ENCODE results near the gene SULF2. TPM values are rescaled to one million over a fixed set of nuclear protein-coding genes. Genes with fewer than 3 reads are reported as not detected.

Gene SULF2
- total RNA-seq, 2 experiments from 2014 or later = 0.17 to 0.34 TPM

DNA sequence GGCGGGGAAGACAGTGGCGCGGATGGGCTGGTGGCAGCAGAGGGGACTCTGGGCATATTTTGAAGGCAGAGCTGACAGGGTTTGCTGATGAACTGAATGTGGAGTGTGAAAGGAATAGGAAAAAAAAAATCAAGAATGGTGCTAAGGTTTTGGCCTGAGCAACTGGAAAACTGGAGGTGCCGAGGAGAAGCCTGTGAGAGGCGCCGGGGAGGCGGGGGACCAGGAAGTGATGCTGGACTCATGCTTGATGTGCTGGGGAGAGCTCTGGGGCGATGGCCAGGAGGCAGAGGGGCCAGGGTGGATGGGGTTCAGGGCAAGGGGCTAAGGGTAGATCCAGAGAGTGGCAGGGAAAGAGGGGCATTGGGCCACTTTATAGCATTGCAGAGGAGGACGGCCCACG is 55.8 kb downstream of the SULF2 start:
- Mint-ChIP-seq H3K27ac (peak overlapping the region; percentile 14), H3K4me3 (no peak overlapping the region), H3K4me1 (ENCODE audit: low read depth) (peaks cover 22% of the 10 kb centered on the region), H3K27me3 (no peaks in the 10 kb centered on the region), H3K9me3 (no peaks in the 10 kb centered on the region), H3K36me3 (no peaks in the 10 kb centered on the region)
- intact Hi-C loops (cut with micrococcal nuclease) = loop anchor here (5.0 kb wide), 1 partner anchor 52 kb away; no protein-coding TSS in a partner anchor
- POLR2A ChIA-PET = no interaction called here
- CTCF ChIA-PET = interaction anchor here (0.7 to 1.3 kb wide), 2 partner anchors 891 to 908 kb away, joined by 3 to 4 read pairs; no protein-coding TSS in a partner anchor
- DNase-seq = no peak

DNA sequence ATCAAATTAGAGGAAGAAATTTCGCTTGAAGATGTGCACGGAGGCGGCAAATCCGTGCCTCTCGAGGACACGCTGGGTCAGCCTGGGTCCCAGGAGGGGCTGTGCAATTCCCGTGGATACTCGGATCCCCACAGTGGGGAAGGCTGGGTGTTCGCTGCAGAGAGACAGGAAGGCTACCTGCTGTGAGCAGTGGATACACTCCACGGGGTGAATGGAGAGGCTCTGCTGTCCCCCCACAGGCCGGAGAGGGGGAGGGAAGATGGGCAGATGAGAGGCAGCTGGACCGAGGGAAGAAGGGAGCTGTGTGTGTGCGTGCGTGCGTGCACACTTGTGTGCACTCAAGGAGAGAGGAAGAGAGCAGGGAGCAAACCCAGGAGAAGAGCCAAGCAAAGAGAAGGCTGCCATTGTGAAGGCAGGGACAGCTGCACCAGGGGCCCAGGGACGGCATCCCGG is 57.3 kb downstream of the SULF2 start:
- DNase-seq = no peak
- Mint-ChIP-seq H3K9me3 (no peaks in the 10 kb centered on the region), H3K36me3 (no peaks in the 10 kb centered on the region), H3K4me3 (peak overlapping the region; percentile 61), H3K27ac (peak overlapping the region; percentile 87), H3K27me3 (no peaks in the 10 kb centered on the region), H3K4me1 (ENCODE audit: low read depth) (peaks cover 22% of the 10 kb centered on the region)
- ChIA-PET POLR2A (interaction anchor here (0.7 kb wide), 1 partner anchor 587 kb away, joined by 3 read pairs; no protein-coding TSS in a partner anchor), CTCF (interaction anchor here (0.6 to 3.3 kb wide), 4 partner anchors 50 to 907 kb away, joined by 3 to 19 read pairs (median 4); no protein-coding TSS in a partner anchor)
- intact Hi-C loops (cut with micrococcal nuclease) = loop anchor here (5.0 kb wide), 1 partner anchor 51 kb away; no protein-coding TSS in a partner anchor

DNA sequence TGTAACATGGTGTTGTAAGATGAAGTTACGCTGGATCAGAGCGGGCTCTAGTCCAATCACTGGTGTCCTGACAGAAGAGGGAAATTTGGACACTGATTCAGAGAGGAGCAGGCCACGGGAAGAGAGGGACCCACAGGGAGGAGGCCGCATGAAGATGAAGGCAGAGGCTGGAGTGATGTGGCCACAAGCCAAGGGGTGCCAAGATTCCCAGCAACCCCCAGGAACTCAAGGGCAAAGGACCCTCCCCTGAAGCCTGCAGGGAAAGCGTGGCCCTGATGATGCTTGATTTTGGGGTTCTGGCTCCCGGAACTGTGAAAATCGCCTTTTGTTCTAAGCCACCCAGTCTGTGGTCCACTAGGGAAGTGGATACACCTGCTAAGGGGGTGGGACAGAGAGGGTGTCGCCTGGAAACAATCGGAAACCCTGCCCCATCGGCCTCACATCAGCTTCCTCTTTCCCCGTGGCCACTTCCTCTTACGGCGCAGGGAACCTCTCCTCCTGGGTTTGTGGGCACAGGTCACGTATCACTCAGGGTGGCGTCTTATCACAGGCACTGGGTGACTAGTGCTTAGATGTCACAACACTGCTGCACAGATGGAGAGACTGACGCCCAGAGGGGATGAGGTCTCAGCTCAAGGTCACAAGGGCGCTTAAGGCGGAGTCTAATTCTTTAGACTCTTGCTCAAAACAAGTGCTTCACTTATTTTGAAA is 58.0 kb downstream of the SULF2 start:
- no peaks in the 10 kb centered on the region for H3K36me3 Mint-ChIP-seq
- CTCF ChIA-PET = interaction anchor here (0.6 to 3.3 kb wide), 7 partner anchors 11 to 907 kb away, joined by 3 to 19 read pairs (median 3); no protein-coding TSS in a partner anchor
- H3K4me1 Mint-ChIP-seq (ENCODE audit: low read depth) = peaks cover 22% of the 10 kb centered on the region

DNA sequence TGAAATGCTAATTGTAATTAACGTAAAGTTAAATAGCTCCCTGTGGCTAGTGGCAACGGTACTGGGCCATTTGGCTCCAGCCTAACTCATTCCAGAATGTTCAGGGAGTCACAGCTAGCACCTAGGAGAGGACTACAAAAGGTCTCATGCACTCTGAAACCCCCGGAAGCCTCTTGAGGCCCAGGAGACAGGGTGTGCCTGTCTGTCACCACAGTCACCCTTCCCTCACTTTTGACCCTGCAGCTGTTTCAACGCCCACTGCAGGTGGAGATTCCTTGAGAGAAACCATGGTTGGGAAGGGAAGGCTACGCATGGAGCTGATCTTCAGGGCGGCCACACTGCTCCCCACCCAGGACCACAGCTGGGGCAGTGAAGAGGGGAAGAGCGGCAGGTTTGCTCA is 58.6 kb downstream of the SULF2 start:
- H3K36me3 Mint-ChIP-seq = no peaks in the 10 kb centered on the region
- ChIA-PET CTCF (interaction anchor here (0.6 to 3.3 kb wide), 7 partner anchors 10 to 987 kb away, joined by 3 to 19 read pairs (median 3); no protein-coding TSS in a partner anchor), POLR2A (no interaction called here)
- no peaks in the 10 kb centered on the region for H3K9me3 Mint-ChIP-seq
- intact Hi-C loops (cut with micrococcal nuclease) = loop anchor here (5.0 kb wide), 1 partner anchor 49 kb away; no protein-coding TSS in a partner anchor
- no peaks in the 10 kb centered on the region for H3K27me3 Mint-ChIP-seq
- H3K4me1 Mint-ChIP-seq (ENCODE audit: low read depth) = peaks cover 22% of the 10 kb centered on the region
- no peak overlapping the region for H3K4me3 Mint-ChIP-seq
- peak overlapping the region; percentile 87 for H3K27ac Mint-ChIP-seq
- DNase-seq = no peak

More for the DNA sequence above, 58.0 kb downstream of the SULF2 start:
- no peaks in the 10 kb centered on the region for H3K27me3 Mint-ChIP-seq
- H3K27ac Mint-ChIP-seq = peak overlapping the region; percentile 87
- POLR2A ChIA-PET = no interaction called here
- peak overlapping the region; percentile 61 for H3K4me3 Mint-ChIP-seq
- intact Hi-C loops (cut with micrococcal nuclease) = loop anchor here (5.0 kb wide), 1 partner anchor 50 kb away; no protein-coding TSS in a partner anchor
- H3K9me3 Mint-ChIP-seq = no peaks in the 10 kb centered on the region
- peak; percentile 88 for DNase-seq

DNA sequence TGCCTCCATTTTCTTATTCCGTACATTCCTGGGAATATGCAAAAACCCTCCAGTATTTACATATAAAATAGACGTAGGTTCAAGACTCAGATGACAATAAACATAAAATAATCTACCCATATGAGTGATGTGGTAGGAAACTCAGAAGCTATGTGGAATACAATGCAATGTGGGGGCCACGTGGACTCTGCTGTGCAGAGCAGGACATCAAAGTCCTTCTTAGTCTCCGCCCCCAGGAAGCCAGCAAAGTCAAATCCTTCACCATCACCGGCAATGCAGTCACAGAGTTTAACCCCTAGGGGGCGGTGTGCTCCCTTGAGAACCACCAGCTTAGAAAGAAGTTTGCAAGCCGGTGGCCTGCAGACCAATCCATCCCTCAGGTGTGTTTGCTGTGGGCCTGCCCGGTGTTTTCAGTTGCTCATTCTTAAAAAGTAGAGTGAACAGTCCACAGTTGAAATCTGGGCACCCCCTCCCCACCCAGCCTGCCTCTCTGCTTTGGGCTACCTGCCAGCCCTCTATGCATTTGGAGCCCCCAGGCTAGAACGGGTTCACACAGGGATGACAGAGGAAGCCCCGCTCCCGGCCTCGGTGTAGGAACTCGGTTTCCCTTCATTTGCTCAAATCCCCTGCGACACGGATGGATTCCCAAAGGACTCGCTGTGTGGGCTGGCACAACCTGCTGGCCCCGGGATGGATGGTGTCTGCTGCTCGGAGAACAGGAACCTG is 59.9 kb downstream of the SULF2 start:
- ChIA-PET CTCF (interaction anchor here (0.6 to 1.8 kb wide), 15 partner anchors 9 to 902 kb away, joined by 3 to 14 read pairs (median 3); no protein-coding TSS in a partner anchor), POLR2A (interaction anchor here (0.6 kb wide), 1 partner anchor 8 kb away, joined by 5 read pairs; no protein-coding TSS in a partner anchor)
- Mint-ChIP-seq H3K36me3 (no peaks in the 10 kb centered on the region), H3K4me1 (ENCODE audit: low read depth) (peaks cover 22% of the 10 kb centered on the region), H3K27ac (no peak overlapping the region), H3K27me3 (no peaks in the 10 kb centered on the region), H3K4me3 (no peak overlapping the region), H3K9me3 (no peaks in the 10 kb centered on the region)
- intact Hi-C loops (cut with micrococcal nuclease) = loop anchor here (1.0 to 5.0 kb wide), 2 partner anchors 48 to 896 kb away; no protein-coding TSS in a partner anchor
- peak; percentile 90 for DNase-seq

DNA sequence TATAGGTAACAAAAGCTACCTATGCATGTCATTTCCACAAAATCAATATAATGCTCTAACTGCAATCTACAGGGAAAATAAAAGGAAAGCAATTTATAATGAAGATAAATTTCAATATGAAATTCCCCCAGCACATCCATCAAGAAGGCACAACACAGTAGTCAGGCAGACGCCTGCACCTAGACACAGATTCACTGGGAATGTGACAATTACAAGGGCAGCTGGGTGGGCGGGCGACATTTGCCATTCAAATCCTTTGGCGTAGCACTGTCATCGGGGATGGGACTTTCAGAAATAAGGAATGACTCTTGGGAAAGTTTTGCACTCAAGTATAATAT is 60.4 kb downstream of the SULF2 start:
- H3K27me3 Mint-ChIP-seq = no peaks in the 10 kb centered on the region
- peaks cover 22% of the 10 kb centered on the region for H3K4me1 Mint-ChIP-seq (ENCODE audit: low read depth)
- H3K27ac Mint-ChIP-seq = no peak overlapping the region
- intact Hi-C loops (cut with micrococcal nuclease) = loop anchor here (1.0 to 5.0 kb wide), 2 partner anchors 48 to 896 kb away; no protein-coding TSS in a partner anchor
- H3K9me3 Mint-ChIP-seq = no peaks in the 10 kb centered on the region
- no peak for DNase-seq
- ChIA-PET POLR2A (no interaction called here), CTCF (interaction anchor here (0.5 to 1.8 kb wide), 13 partner anchors 9 to 895 kb away, joined by 3 to 14 read pairs (median 4); no protein-coding TSS in a partner anchor)
- no peaks in the 10 kb centered on the region for H3K36me3 Mint-ChIP-seq
- H3K4me3 Mint-ChIP-seq = no peak overlapping the region

DNA sequence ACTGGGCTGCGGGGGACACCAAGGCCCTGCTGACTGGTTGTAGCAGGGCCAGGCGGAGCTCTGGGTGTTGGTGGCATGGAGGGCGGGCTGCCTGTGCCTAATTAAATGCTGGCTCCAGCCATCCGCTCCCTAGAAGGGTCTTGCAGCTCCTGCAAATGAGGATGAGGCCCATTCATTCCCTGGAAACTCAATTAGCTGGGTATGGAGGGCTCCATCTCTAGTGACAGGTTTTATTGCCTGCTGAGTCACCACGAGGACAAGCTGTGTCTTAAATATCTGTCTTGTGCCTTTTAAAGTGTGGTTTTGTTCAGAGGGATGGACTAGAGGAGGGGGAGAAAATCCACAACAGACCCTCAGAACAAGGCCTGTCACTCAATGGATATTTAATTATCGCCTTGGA is 60.9 kb downstream of the SULF2 start:
- Mint-ChIP-seq H3K9me3 (no peaks in the 10 kb centered on the region), H3K4me1 (ENCODE audit: low read depth) (peaks cover 22% of the 10 kb centered on the region), H3K27ac (no peak overlapping the region), H3K27me3 (no peaks in the 10 kb centered on the region), H3K36me3 (no peaks in the 10 kb centered on the region), H3K4me3 (no peak overlapping the region)
- CTCF ChIA-PET = interaction anchor here (0.5 to 1.8 kb wide), 7 partner anchors 10 to 896 kb away, joined by 3 to 14 read pairs (median 5); no protein-coding TSS in a partner anchor
- POLR2A ChIA-PET = no interaction called here
- intact Hi-C loops (cut with micrococcal nuclease) = no loop called here
- no peak for DNase-seq

DNA sequence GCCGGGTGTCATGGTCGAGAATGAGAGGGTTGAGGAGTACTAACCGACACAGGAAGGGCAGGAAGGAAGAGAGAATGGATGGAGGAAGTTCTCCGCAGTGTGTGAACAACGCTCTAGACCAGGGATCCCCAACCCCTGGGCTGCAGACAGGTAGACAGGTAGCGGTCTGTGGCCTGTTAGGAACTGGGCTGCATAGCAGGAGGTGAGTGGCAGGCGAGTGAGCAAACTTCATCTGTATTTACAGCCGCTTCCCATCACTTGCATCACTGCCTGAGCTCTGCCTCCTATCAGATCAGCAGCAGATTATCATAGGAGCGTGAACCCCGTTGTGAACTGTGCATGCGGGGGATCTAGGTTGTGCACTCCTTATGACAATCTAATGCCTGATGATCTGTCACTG is 62.0 kb downstream of the SULF2 start:
- ChIA-PET POLR2A (no interaction called here), CTCF (interaction anchor here (0.8 kb wide), 1 partner anchor 897 kb away, joined by 3 read pairs; no protein-coding TSS in a partner anchor)
- H3K27ac Mint-ChIP-seq = no peak overlapping the region
- no peaks in the 10 kb centered on the region for H3K9me3 Mint-ChIP-seq
- no peak overlapping the region for H3K4me3 Mint-ChIP-seq
- no peaks in the 10 kb centered on the region for H3K36me3 Mint-ChIP-seq
- H3K4me1 Mint-ChIP-seq (ENCODE audit: low read depth) = peaks cover 21% of the 10 kb centered on the region
- intact Hi-C loops (cut with micrococcal nuclease) = no loop called here
- H3K27me3 Mint-ChIP-seq = no peaks in the 10 kb centered on the region
- DNase-seq = no peak

DNA sequence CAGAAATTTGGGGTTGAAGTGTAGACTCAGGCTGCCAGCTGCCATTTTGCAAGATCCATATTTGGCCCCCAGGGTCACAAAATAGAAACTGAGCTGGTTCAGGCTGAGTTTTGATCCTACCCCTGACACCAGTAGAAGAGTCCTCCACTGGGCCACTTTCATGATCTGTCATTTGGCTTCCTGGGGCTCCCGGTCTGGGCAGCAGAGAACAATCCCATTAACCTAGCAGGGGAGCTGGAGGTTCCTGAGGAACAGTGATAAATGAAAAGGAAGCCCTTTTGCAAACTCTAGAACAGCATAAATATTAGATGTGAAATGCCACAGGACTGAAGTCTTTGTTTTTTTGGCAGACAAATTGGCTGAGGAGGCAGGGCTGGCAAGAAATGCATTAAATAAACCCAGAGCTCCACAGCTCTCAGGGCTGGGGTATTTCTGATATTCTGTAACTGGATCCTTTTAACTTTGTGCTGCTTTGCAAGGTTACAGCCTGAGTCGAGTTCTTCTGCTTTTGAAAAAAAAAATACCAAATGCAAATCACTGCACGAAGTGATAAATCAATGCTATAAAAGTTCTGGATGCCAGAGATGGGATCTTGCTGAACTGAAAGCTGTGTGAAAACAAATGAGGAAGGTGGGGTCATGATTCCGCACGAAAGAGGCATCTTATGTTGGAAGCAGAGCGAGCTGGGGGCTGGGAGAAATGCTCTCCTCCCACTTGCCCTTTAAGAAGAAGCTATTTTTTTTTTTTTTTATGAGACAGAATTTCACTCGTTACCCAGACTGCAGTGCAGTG is 64.4 kb downstream of the SULF2 start:
- H3K36me3 Mint-ChIP-seq = no peaks in the 10 kb centered on the region
- ChIA-PET CTCF (interaction anchor here (1.4 kb wide), 1 partner anchor 900 kb away, joined by 5 read pairs; no protein-coding TSS in a partner anchor), POLR2A (no interaction called here)
- no peaks in the 10 kb centered on the region for H3K27me3 Mint-ChIP-seq
- H3K4me1 Mint-ChIP-seq (ENCODE audit: low read depth) = peaks cover 4% of the 10 kb centered on the region
- no peak for DNase-seq
- H3K9me3 Mint-ChIP-seq = no peaks in the 10 kb centered on the region
- H3K27ac Mint-ChIP-seq = no peak overlapping the region
- intact Hi-C loops (cut with micrococcal nuclease) = no loop called here
- no peak overlapping the region for H3K4me3 Mint-ChIP-seq

DNA sequence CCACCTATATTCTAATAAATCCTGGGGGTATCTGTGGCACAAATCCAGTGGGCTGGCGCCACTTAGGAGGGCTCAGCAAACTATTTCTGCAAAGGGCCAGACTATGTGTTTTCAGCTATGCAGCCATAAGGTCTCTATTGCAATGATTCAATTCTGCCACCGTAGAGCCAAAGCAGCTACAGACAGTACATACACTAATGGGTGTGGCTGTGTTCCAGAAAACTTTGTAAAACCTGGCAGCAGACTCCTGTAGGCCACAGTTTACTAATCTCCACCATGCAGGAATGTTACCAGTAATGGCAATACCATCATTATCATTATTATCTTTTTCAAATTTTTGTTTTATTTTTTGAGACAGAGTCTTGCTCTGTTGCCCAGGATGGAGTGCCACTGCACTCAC is 65.7 kb downstream of the SULF2 start:
- no peak overlapping the region for H3K4me3 Mint-ChIP-seq
- DNase-seq = no peak
- POLR2A ChIA-PET = no interaction called here
- intact Hi-C loops (cut with micrococcal nuclease) = no loop called here
- H3K4me1 Mint-ChIP-seq (ENCODE audit: low read depth) = peaks cover under 1% of the 10 kb centered on the region
- H3K27ac Mint-ChIP-seq = no peak overlapping the region
- no peaks in the 10 kb centered on the region for H3K36me3 Mint-ChIP-seq
- CTCF ChIA-PET = no interaction called here
- H3K27me3 Mint-ChIP-seq = peaks cover 4% of the 10 kb centered on the region
- H3K9me3 Mint-ChIP-seq = no peaks in the 10 kb centered on the region

DNA sequence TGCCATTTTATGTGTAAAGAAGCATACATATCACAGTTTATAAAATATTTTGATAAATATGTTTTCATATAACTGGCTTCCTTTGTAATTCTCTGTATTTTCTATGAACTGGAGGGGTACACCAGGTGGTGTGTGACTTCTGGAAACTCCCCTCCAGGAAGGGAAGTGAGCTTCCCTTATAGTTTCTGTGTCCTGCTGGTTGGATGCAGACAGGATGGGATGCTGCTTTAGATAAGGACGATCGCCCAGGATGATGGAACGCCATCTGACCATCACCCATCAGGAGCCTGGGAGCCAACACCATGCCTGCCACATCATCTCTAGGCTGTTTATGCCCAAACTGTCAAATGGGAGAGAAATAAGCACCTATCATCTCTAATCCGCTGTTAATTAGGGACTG is 66.1 kb downstream of the SULF2 start:
- intact Hi-C loops (cut with micrococcal nuclease) = no loop called here
- Mint-ChIP-seq H3K9me3 (no peaks in the 10 kb centered on the region), H3K27ac (no peak overlapping the region), H3K4me1 (ENCODE audit: low read depth) (no peaks in the 10 kb centered on the region), H3K4me3 (no peak overlapping the region), H3K36me3 (no peaks in the 10 kb centered on the region), H3K27me3 (peaks cover 9% of the 10 kb centered on the region)
- POLR2A ChIA-PET = no interaction called here
- DNase-seq = no peak
- CTCF ChIA-PET = no interaction called here
